ENCODE results near the gene UBASH3A.

- TF ChIP-seq CTCF (IDR thresholded peaks at IDR 0.05) (no peak), EZH2 (IDR thresholded peaks at IDR 0.05) (no peak), EZH2phosphoT487 (IDR thresholded peaks at IDR 0.05) (no peak)
These were observed 41.6 kb downstream of the UBASH3A start for GRCh38 chr21:42445311-42445710.
